ENCODE data around the gene CASKIN1.
"Not testable (repeated sequence)": the region's sequence is repeated elsewhere in the genome, so short reads cannot be mapped to it uniquely, and the experiment has no call there.

CASKIN1 gene

GRCh38 chr16:2196162-2196980 lies at the start of gene CASKIN1:
Gene CASKIN1, minus strand, starts transcription at chr16:2196605. Its CDS starts 173 bp downstream, at chr16:2196432.
- no peak for FAIRE-seq

GRCh38 chr16:2244926-2245795 lies 48.8 kb upstream of the CASKIN1 start:
- no peak for FAIRE-seq

GRCh38 chr16:2244301-2244700 lies 47.9 kb upstream of the CASKIN1 start:
- no peak for FAIRE-seq

GRCh38 chr16:2243781-2244180 lies 47.4 kb upstream of the CASKIN1 start:
- FAIRE-seq, result no peak

- no peak for FAIRE-seq
These were observed 46.7 kb upstream of the CASKIN1 start for GRCh38 chr16:2243031-2243528.

- FAIRE-seq, result no peak
These were observed 46.2 kb upstream of the CASKIN1 start for GRCh38 chr16:2242598-2242997.

- FAIRE-seq, result not testable (repeated sequence)
These were observed 43.9 kb upstream of the CASKIN1 start for GRCh38 chr16:2240331-2240730.

GRCh38 chr16:2238838-2239675 lies 42.7 kb upstream of the CASKIN1 start:
- FAIRE-seq, result no peak

GRCh38 chr16:2238150-2238837 lies 41.9 kb upstream of the CASKIN1 start:
- FAIRE-seq, result no peak

GRCh38 chr16:2237493-2238149 lies 41.2 kb upstream of the CASKIN1 start:
- FAIRE-seq, result no peak

- FAIRE-seq, result no peak
These were observed 40.7 kb upstream of the CASKIN1 start for GRCh38 chr16:2237102-2237482.

GRCh38 chr16:2236337-2237101 lies 40.1 kb upstream of the CASKIN1 start, which contains the start of gene DNASE1L2:
Gene DNASE1L2, plus strand, starts transcription at chr16:2236444. Its CDS starts 373 bp downstream, at chr16:2236817.
- no peak for FAIRE-seq

GRCh38 chr16:2235695-2236336 lies 39.4 kb upstream of the CASKIN1 start:
- no peak for FAIRE-seq

- FAIRE-seq, result no peak
These were observed 38.8 kb upstream of the CASKIN1 start for GRCh38 chr16:2235234-2235651.

- FAIRE-seq, result no peak
These were observed 38.4 kb upstream of the CASKIN1 start for GRCh38 chr16:2234813-2235170.

GRCh38 chr16:2233872-2234812 lies 37.7 kb upstream of the CASKIN1 start:
- FAIRE-seq, result no peak

- no peak for FAIRE-seq
These were observed 36.8 kb upstream of the CASKIN1 start for GRCh38 chr16:2233046-2233775.
